T-helper 1 cell treated with Interleukin-12 subunit alpha and Interleukin-12 subunit beta and Interleukin-4 antibody, amounts not matched to agents 30 μg/mL and 1 μg/mL, for 36 hours (primary cell): ENCODE measurements around the gene TSC22D1.

Experiments
- H3K27ac Mint-ChIP-seq: one replicate; pipeline ENCODE4 v1.8.0; 2021; ENCODE audit warnings: mild to moderate bottlenecking, mixed read lengths
- H3K27me3 Mint-ChIP-seq: one replicate; pipeline ENCODE4 v1.8.0; 2021; ENCODE audit warnings: low read depth, mixed read lengths
- H3K36me3 Mint-ChIP-seq: one replicate; pipeline ENCODE4 v1.8.0; 2021; ENCODE audit warnings: low read depth, mixed read lengths
- H3K4me1 Mint-ChIP-seq: one replicate; pipeline ENCODE4 v1.8.0; 2021; ENCODE audit warnings: low read depth, mixed read lengths
- H3K4me3 Mint-ChIP-seq: one replicate; pipeline ENCODE4 v1.8.0; 2021; ENCODE audit warnings: mild to moderate bottlenecking, moderate library complexity, mixed read lengths
- H3K9me3 Mint-ChIP-seq: one replicate; pipeline ENCODE4 v1.8.0; 2021; ENCODE audit warnings: mixed read lengths

The TSC22D1 gene

DNA sequence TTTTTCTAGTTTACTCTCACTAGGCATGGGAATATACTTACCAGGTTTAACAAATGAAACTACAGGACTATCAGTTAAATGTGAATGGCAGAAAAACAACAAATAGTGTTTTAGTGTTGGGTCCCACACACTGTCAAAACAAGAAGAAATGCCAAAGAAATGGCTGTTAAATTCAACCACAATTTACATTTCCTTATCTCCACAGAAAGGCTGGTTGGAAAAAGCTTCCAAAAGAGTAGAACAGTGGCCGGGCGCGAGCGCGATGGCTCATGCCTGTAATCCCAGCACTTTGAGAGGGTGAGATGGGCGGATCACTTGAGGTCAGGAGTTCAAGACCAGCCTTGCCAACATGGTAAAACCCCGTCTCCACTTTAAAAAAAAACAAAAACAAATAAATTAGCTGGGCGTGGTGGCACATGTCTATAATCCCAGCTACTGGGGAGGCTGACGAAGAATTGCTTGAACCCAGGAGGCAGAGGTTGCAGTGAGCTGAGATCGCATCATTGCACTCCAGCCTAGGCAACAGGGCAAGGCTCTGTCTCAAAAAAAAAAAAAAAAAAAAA, 136.0 kb downstream of the TSC22D1 start:
- Mint-ChIP-seq H3K27ac (no peak overlapping the region), H3K27me3 (peaks cover 67% of the 10 kb centered on the region), H3K36me3 (peaks cover 2% of the 10 kb centered on the region), H3K4me3 (no peak overlapping the region), H3K4me1 (peaks cover 16% of the 10 kb centered on the region), H3K9me3 (no peaks in the 10 kb centered on the region)

DNA sequence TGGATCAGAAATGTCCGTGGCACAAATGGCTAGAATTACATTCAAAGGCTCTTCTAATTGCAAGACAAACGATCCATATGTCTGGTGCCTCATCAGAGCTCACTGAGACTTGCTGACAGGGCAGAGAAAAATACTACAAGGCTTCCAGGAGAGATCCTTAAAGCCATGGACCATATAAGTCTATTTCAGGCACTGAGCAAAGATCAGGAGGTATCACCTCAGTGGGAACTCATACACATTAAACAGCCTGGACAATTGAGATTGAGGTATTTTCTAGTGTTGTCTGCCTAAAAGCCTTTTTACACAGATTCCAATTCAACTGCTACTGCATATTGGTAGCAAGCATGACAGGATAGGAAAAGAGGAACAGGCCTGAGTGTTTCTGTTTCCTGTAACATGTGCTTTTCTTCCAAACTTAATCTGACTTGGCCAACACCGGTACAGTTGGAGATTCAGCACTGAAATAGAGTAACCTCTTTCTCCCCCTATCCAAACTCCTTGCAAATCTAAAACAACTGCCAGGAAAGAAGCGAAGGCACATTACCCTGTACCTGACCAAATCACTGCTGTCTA, 136.6 kb downstream of the TSC22D1 start:
- peaks cover 19% of the 10 kb centered on the region for H3K4me1 Mint-ChIP-seq
- peaks cover 67% of the 10 kb centered on the region for H3K27me3 Mint-ChIP-seq
- H3K27ac Mint-ChIP-seq: no peak overlapping the region
- no peaks in the 10 kb centered on the region for H3K9me3 Mint-ChIP-seq
- peaks cover 4% of the 10 kb centered on the region for H3K36me3 Mint-ChIP-seq
- H3K4me3 Mint-ChIP-seq: no peak overlapping the region

DNA sequence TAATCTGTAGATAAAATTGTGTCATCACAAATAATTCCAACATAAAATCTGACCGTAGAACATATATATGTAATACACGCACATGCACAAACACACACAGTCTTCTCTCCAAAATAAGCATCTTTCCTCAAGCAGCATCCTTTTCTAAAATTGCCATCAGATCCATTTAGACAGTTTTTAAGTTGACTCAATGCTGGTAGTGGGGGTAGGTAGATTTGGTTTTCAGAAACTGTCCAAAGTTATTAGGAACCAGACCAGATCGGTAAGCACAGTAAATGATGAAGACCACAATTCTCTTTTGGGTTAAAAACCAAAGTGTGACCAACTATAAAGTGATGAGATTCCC, 137.9 kb downstream of the TSC22D1 start:
- H3K9me3 Mint-ChIP-seq: no peaks in the 10 kb centered on the region
- peaks cover 4% of the 10 kb centered on the region for H3K36me3 Mint-ChIP-seq
- no peak overlapping the region for H3K27ac Mint-ChIP-seq
- no peak overlapping the region for H3K4me3 Mint-ChIP-seq
- H3K4me1 Mint-ChIP-seq: peaks cover 19% of the 10 kb centered on the region
- H3K27me3 Mint-ChIP-seq: peaks cover 67% of the 10 kb centered on the region

DNA sequence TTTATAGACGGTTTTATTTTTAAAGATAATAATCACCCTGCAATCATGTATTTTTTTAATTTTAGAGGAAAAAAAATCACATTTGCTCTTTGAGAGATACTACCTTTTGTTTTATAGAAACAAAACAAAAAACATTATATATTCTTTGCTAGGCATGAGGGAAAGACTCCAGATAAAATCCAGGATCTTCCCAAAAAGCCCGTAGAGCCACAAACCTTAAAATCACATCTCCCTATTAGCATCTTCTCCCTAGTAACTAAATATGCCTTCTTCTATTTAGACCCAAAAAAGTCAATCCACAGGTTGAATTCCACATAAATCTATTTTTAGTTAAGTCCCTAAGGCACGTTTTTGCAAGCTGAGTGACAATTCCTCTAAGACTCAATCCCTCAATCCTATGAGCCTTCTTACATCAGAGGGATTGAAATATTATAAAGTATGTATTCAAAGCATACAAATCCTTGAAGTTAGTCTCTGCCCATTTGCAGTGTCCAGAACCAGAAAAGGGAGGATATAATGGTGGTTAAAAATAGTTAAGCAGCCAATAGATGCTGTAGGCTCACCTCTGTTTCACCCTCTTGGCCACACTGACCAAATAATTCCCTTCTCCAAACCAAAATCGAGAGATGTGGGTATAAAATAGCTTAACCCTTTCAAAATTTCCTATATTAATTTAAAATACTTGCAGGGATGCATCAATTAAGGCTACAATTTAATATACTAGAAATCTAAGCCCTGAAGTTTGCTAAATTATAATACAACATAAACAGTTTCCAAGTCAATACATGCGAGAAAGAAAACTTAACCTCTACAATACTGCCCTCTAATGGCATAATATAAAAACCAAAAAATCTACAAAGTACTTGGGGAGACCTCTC, 138.5 kb downstream of the TSC22D1 start:
- Mint-ChIP-seq H3K9me3 (no peaks in the 10 kb centered on the region), H3K36me3 (peaks cover 4% of the 10 kb centered on the region), H3K27me3 (peaks cover 72% of the 10 kb centered on the region), H3K4me1 (peaks cover 19% of the 10 kb centered on the region), H3K4me3 (peak overlapping the region; percentile 27), H3K27ac (no peak overlapping the region)

DNA sequence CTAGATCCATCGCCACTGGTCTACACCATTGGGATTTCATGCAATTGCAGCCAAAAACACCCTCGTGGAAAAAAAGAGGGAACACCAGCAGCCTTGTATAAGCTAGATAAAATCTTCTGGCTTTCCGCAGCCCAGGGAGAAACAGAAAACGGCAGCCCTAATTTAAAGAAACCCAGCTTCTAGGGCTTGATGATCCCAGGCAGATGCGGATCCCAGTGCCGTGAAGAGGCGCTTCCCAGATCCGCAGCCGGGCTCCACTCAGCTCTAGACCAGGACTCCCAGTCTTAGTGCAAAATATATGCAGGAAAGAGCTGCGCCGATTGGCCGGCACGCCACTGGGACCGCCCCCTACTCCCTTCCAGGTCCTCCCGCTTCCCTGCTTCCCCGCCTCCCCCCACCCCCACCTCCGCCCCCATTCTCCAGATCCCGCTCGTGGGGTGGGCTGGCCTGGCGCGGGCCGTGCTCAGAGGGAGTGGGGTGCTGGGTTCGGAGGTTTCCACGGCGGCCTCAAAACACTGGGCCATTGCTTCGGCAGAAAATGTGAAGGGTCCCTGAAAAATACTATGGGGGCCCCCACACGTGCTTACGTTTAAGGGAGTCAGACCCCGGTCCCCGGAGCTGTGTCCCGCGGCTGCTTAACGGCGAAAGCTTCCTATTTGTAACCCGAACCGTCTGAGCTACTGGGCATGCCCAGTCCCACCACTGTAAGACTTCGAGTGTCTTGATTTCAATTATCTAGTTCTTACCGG, 139.4 kb downstream of the TSC22D1 start:
- H3K9me3 Mint-ChIP-seq: no peaks in the 10 kb centered on the region
- H3K27ac Mint-ChIP-seq: no peak overlapping the region
- H3K4me3 Mint-ChIP-seq: peak overlapping the region; percentile 69
- H3K4me1 Mint-ChIP-seq: peaks cover 19% of the 10 kb centered on the region
- peaks cover 4% of the 10 kb centered on the region for H3K36me3 Mint-ChIP-seq
- peaks cover 69% of the 10 kb centered on the region for H3K27me3 Mint-ChIP-seq

DNA sequence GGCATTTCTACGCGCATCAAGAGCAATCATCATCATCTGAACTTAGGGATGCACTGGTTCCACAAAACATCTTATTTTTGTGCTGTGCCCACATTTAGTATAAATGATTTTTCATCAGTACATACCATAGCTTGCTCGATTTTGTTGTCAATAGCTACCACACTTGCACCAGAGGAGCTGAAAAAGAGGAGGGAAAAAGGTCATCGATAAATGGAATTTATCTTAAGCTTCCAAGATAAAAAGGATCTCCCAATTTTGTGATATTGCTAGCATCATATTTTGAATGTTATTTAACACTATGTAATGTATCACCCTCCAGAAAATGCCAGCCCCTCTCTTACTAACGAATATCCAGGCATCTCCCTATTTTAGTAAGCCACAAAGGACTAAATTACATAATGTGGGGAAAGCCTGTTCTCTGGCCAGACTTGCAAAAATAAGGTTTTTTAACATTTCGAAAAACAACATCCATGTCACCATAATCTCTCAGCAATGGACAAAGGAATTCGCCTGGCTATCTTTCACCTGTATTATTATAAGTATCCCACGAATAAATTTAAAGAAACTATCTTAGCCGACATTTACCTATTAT, 140.1 kb downstream of the TSC22D1 start:
- Mint-ChIP-seq H3K4me1 (peaks cover 19% of the 10 kb centered on the region), H3K9me3 (no peaks in the 10 kb centered on the region), H3K4me3 (peak overlapping the region; percentile 88), H3K27me3 (peaks cover 70% of the 10 kb centered on the region), H3K27ac (no peak overlapping the region), H3K36me3 (peaks cover 4% of the 10 kb centered on the region)

DNA sequence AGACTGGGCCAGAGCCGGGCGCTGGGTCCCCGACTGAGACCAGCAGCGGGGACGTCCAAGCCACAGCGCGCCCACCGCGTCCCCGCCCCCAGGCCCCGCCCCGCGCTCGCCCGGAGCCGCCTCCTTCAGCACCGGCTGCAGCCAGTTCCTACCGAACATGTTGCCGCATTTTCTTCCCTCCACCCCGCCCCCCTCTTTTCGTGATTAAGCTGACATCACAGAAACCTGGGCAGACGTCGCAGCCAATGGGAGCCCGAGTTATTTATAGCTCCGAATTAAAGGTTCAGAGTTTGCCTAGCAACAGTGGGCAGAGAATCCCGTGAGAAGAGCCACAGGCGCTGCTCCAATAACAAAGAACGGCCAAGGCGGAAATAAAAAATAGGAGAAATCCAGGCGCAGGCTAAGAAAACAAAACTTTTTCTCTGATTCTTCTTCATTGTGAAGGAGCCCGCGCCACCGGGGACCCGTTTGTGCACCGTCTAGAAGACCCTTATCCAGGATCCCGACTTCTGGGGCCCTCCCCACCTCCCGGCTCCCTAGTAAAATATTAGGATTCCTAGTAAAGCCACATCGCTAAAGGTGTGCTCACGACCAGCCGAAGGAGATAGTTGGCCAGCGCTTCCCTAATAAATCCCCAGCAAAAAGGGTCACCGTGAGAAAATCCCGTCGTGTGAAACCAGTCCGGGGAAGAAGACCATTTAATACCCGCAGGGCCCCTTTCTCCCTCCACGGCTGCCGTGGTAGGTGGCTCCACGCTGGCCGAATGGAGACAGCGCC, 140.8 kb downstream of the TSC22D1 start:
- H3K27me3 Mint-ChIP-seq: peaks cover 66% of the 10 kb centered on the region
- H3K4me1 Mint-ChIP-seq: peaks cover 19% of the 10 kb centered on the region
- H3K4me3 Mint-ChIP-seq: peak overlapping the region; percentile 88
- no peaks in the 10 kb centered on the region for H3K9me3 Mint-ChIP-seq
- H3K36me3 Mint-ChIP-seq: peaks cover 4% of the 10 kb centered on the region
- H3K27ac Mint-ChIP-seq: peak overlapping the region; percentile 62

DNA sequence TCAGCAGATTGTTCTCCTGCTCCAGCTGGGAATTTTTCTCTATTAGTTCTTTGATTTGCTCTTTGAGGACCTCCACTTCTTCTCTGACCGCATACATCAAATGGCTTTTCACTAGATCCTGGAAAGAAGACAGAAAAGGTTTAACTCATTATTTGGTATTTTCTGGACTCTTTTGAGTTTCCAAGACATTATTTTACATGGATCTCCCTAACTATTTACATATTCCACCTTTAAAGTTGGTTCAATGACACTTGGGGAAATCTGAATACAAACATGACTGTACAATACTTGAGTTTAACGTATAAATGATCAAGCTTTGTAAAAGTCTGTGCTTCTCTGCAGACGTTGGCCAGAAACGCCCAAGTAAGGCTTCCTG, 141.4 kb downstream of the TSC22D1 start:
- Mint-ChIP-seq H3K4me3 (no peak overlapping the region), H3K9me3 (no peaks in the 10 kb centered on the region), H3K36me3 (peaks cover 4% of the 10 kb centered on the region), H3K27me3 (peaks cover 61% of the 10 kb centered on the region), H3K27ac (peak overlapping the region; percentile 2), H3K4me1 (peaks cover 19% of the 10 kb centered on the region)

DNA sequence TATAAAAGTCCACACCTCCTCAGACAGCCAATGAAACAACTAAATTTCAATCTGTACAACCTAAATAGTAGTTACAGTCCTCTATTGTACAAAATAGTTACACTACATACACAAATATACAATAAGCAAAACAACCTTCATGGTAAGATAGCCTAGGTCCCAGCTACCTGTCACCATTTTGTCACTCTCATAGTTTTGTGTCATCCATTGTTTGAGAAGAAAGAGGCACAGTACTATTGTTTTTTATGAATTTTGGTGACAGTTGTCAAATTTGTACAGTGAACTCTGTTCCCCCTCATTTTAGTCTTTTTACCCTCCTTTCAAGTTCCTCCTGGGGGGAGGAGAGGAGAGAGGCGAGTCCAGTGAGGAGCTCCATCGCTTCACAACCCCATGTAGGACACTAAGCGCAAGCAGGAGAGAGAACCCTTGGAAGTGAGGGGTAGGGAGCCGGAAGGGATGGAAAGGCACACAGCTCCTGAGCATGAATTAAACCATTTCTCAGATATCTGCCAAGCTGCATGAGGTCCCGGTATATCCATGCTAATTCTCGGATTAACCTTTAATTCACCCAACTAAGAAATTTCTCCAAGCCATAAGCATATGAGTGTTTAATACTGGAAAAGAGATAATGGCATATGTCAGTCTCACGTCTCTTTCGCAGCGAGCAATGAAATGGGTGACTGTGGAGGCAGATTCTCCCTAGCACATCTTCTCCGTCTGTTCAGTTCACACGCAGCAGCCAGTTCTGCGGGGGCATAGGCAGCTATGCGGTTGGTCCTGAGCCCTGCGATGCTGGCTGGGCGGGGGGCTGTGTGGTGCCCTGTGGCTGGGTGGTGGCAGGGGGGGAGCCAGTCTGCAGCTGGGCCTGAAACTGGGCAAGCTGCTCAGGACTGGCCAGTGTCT, 142.0 kb downstream of the TSC22D1 start:
- no peak overlapping the region for H3K27ac Mint-ChIP-seq
- H3K27me3 Mint-ChIP-seq: peaks cover 58% of the 10 kb centered on the region
- peaks cover 19% of the 10 kb centered on the region for H3K4me1 Mint-ChIP-seq
- no peaks in the 10 kb centered on the region for H3K9me3 Mint-ChIP-seq
- peaks cover 4% of the 10 kb centered on the region for H3K36me3 Mint-ChIP-seq
- no peak overlapping the region for H3K4me3 Mint-ChIP-seq

DNA sequence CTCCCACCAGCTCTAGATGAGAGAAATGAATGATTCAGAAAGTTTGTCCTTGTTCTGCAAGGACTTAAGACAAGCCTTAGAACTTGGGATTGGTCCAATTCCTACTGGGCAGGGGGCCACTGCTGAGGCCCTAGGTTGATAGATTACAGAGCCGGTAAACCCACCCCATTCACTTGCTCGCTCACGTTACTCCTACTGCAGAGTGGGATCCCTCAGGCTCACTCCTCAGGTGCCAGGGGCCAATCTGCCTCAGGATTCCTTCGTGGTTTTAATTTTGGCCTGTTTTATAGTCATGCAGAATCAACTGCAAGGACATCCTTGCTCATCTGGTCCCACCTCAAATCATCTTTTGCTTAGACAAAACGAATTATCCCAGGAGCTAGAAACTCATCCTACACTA, 143.5 kb downstream of the TSC22D1 start:
- H3K27ac Mint-ChIP-seq: no peak overlapping the region
- H3K36me3 Mint-ChIP-seq: peaks cover 4% of the 10 kb centered on the region
- H3K4me1 Mint-ChIP-seq: peaks cover 19% of the 10 kb centered on the region
- H3K27me3 Mint-ChIP-seq: peaks cover 51% of the 10 kb centered on the region
- no peaks in the 10 kb centered on the region for H3K9me3 Mint-ChIP-seq
- H3K4me3 Mint-ChIP-seq: no peak overlapping the region

DNA sequence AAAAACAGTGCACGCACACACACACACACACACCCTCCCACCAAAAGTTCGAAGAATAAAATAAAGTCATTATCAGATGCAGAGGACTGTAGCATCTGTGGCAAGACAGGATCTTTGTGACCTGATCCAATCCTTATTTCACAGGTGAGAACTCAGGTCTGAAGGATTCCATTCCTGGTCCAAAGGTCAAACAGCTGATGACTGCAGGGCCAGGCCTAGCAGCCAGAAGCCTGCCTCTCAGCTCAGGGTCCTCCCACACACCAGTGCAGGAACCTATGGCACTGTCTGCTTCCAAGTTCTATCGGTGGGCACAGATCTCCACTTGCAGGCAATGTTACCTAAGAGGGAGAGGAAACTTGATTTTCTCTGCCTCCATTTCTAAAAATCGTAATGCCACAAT, 145.0 kb downstream of the TSC22D1 start:
- Mint-ChIP-seq H3K27ac (no peak overlapping the region), H3K9me3 (no peaks in the 10 kb centered on the region), H3K27me3 (peaks cover 41% of the 10 kb centered on the region), H3K4me1 (peaks cover 11% of the 10 kb centered on the region), H3K36me3 (peaks cover 4% of the 10 kb centered on the region), H3K4me3 (no peak overlapping the region)

DNA sequence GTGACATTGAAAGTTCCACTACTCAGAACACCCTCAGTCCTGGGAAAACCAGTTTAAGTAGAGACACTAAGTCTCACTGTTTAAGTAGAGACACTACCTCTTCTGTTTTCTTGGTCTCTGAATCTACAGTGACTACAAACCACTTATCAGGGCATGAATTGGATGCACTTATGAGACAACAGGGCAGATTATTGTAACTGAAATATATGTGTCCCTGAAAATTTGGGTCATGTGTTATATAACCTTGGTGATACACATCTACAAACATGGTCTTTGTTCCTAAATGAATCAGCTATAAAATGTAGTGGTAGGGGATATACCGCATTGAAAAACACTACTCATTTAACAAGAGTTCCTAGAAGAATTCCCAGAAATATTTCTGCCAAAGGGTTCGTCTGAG, 146.8 kb downstream of the TSC22D1 start:
- Mint-ChIP-seq H3K4me1 (no peaks in the 10 kb centered on the region), H3K4me3 (no peak overlapping the region), H3K36me3 (no peaks in the 10 kb centered on the region), H3K27me3 (peaks cover 36% of the 10 kb centered on the region), H3K9me3 (no peaks in the 10 kb centered on the region), H3K27ac (no peak overlapping the region)

DNA sequence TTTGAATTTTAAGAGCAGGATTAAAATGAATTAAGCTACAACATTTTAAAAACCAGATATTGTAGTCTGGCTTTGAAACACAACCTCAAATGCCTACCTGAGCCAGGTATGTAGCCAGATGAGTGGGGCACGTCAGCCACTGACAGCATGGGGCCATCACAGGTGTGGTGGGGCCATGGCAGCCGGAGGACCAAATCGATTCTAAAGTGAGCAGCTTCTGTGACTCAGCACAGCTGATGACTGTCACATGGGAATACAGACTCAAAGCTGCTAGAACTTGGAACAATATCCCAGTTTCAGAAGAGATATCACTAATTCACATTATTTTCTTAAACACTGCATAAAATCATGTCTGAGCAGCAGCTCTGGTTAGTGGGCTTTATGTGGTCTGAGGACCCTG, 149.7 kb downstream of the TSC22D1 start:
- H3K36me3 Mint-ChIP-seq: no peaks in the 10 kb centered on the region
- no peak overlapping the region for H3K27ac Mint-ChIP-seq
- no peak overlapping the region for H3K4me3 Mint-ChIP-seq
- no peaks in the 10 kb centered on the region for H3K4me1 Mint-ChIP-seq
- H3K9me3 Mint-ChIP-seq: no peaks in the 10 kb centered on the region
- peaks cover 36% of the 10 kb centered on the region for H3K27me3 Mint-ChIP-seq
